ENCODE results near the gene DAD1. TPM values are rescaled to one million over a fixed set of nuclear protein-coding genes. Genes with fewer than 3 reads are reported as not detected.
A peak's percentile ranks its signal among the peaks of the same experiment; 100 is the strongest.

DAD1 gene
- total RNA-seq, 2 donors from 2014 or later: 109 to 236 TPM

DNA sequence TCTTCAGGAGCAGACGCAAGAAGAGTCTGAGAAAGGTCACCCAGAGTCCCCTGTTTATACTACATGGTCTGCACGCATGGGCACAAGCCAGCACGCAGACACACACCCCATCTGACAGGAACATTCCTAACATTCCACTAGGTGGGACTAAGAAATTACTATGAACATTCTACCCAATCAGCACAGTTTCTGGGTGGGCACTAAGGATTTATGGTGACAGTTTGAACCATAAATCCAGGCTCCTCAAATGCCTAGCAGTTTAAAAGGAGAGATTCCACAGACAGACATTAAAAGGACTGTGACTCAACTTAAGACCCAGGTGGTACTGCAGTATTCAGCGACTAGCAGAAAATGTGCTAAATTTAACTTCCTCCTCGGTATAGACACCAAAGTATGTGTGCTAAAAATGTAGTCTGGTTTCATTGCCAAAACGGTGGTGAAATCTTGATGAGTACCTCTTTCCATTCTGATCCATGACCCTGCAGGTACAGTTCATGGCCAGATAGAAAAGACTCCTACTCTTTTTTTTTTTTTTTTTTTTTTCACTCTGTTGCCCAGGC is 25.3 kb upstream of the DAD1 start:
- Histone ChIP-seq H3K36me3 (peaks cover 23% of the 10 kb centered on the region), H3K4me1 (ENCODE audit: control insufficient read depth in 1 of 2, low read depth in 2 of 2) (peaks cover 18 to 21% of the 10 kb centered on the region in 2 donors), H3K9me3 (no peaks in the 10 kb centered on the region), H3K4me3 (no peak overlapping the region), H3K27ac (peak overlapping the region; percentile 62 to 87), H3K27me3 (replicated peaks; ENCODE audit: insufficient read depth) (no peaks in the 10 kb centered on the region)
- ATAC-seq (ENCODE audit: insufficient number of reproducible peaks, low FRiP score, low read depth) (peak; percentile 93), DNase-seq (ENCODE audit: low spot score) (no peak)
- TF ChIP-seq, protein P1, sequence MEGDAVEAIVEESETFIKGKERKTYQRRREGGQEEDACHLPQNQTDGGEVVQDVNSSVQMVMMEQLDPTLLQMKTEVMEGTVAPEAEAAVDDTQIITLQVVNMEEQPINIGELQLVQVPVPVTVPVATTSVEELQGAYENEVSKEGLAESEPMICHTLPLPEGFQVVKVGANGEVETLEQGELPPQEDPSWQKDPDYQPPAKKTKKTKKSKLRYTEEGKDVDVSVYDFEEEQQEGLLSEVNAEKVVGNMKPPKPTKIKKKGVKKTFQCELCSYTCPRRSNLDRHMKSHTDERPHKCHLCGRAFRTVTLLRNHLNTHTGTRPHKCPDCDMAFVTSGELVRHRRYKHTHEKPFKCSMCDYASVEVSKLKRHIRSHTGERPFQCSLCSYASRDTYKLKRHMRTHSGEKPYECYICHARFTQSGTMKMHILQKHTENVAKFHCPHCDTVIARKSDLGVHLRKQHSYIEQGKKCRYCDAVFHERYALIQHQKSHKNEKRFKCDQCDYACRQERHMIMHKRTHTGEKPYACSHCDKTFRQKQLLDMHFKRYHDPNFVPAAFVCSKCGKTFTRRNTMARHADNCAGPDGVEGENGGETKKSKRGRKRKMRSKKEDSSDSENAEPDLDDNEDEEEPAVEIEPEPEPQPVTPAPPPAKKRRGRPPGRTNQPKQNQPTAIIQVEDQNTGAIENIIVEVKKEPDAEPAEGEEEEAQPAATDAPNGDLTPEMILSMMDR (IDR thresholded peaks at IDR 0.05): no peak

DNA sequence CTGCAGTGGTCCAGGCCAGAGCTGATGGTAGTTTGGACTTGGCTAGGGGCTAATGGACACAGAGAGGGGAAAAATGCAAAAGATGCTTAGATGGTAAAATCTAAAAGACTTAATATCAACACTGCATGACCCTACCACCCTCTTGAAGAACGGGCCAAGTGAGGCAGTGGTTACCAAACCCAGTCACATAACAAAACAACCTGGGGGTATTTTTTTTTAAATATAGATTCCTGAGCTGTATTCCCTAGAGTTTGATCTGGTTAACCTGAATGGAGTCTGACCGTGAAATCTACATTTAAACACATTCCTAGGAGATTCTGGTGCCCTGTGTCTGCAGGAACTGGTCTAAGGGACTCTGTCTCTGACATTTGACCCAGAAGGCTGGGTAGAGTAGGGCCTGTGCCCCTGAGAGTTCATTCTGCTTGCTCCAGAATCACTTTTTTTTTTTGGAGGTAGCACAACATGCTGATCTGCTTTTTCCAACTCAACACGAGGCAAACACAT is 24.8 kb upstream of the DAD1 start:
- H3K27ac ChIP-seq: peak overlapping the region; percentile 62 to 87

DNA sequence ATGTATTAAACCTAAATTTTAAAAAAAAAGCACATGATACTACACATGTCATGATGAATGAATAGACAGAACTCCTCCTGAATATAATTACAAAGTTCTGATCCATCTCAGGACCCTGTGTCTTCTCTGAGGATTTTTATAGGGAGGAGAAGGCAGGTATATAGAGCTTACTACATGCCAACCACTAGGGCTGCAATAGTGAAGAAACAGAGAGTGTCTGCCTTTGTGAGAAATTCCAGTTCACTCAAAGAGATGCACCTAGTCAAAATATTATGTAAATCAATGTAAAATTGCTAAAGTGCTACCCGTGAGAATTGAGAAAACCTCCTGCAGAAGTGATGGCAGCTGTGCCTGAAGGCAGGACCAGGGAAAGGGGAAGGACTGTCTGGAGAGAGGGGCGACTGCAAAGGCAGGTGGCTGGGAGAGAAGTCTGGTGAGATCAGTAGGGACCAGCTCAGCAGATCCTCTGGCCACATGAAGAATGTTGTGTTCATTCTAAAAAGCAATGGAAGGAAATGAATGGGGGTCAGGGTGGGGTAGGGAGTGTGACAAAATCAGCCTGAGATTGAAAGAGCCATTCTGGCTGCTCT is 24.2 kb upstream of the DAD1 start:
- peaks cover 29% of the 10 kb centered on the region for H3K36me3 ChIP-seq
- TF ChIP-seq, protein P1 (IDR thresholded peaks at IDR 0.05): no peak
- ATAC-seq (ENCODE audit: insufficient number of reproducible peaks, low FRiP score, low read depth): peak; percentile 4
- H3K9me3 ChIP-seq: no peaks in the 10 kb centered on the region
- H3K27me3 ChIP-seq (replicated peaks; ENCODE audit: insufficient read depth): no peaks in the 10 kb centered on the region
- H3K4me1 ChIP-seq (ENCODE audit: control insufficient read depth in 1 of 2, low read depth in 2 of 2): peaks cover 18 to 21% of the 10 kb centered on the region in 2 donors
- peak overlapping the region; percentile 62 to 87 for H3K27ac ChIP-seq
- DNase-seq (ENCODE audit: low spot score): no peak
- H3K4me3 ChIP-seq: no peak overlapping the region

More for the DNA sequence above, 24.8 kb upstream of the DAD1 start:
- Histone ChIP-seq H3K9me3 (no peaks in the 10 kb centered on the region), H3K27me3 (replicated peaks; ENCODE audit: insufficient read depth) (no peaks in the 10 kb centered on the region), H3K36me3 (peaks cover 25% of the 10 kb centered on the region), H3K4me1 (ENCODE audit: control insufficient read depth in 1 of 2, low read depth in 2 of 2) (peaks cover 18 to 21% of the 10 kb centered on the region in 2 donors), H3K4me3 (no peak overlapping the region)
- DNase-seq (ENCODE audit: low spot score) (no peak), ATAC-seq (ENCODE audit: insufficient number of reproducible peaks, low FRiP score, low read depth) (no peak)
- TF ChIP-seq, protein P1 (IDR thresholded peaks at IDR 0.05): no peak

DNA sequence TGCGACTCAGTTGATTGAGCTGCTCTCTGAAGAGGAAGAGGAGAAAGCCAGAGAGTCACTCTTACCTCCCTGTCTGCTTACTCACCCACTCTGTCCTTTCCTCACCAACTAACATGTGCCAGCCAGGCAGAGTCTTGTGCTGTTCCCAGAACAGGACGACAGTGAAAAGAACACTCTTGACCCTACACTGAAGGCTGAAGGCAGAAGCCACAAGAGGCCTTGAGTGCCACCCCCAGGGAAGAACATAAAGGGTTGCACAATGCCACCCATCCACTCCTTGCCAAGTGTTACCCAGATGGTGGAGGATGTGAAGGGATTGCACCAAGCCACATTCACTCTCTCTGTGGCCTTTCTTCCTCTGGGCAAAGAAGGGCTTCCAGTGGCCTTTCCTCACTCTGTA is 21.9 kb upstream of the DAD1 start:
- ATAC-seq (ENCODE audit: insufficient number of reproducible peaks, low FRiP score, low read depth): no peak
- Histone ChIP-seq H3K4me1 (ENCODE audit: control insufficient read depth in 1 of 2, low read depth in 2 of 2) (peaks cover 18 to 21% of the 10 kb centered on the region in 2 donors), H3K27ac (no peak overlapping the region), H3K4me3 (no peak overlapping the region), H3K27me3 (replicated peaks; ENCODE audit: insufficient read depth) (no peaks in the 10 kb centered on the region), H3K9me3 (no peaks in the 10 kb centered on the region), H3K36me3 (peaks cover 50% of the 10 kb centered on the region)
- DNase-seq (ENCODE audit: low spot score): no peak
- TF ChIP-seq, protein P1 (IDR thresholded peaks at IDR 0.05): no peak

DNA sequence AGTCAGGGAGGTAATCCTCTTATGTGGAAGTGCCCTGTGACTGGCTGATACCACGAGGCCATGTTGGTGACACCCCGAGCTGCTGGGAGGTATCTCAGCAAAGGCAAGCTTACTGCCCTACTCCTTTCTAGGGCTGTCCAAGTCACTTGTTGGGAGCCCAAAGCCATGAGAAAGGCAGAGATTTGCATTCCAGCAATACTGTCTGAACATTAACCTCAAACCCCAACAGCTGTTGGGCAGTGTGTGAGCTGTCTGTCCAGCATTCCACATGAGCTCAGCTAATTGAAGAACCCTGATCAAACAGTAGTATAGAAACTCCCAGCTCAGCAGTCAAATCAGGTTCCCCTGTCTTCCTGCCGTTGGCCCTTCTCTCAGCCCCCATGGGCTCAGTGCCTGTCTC is 18.3 kb upstream of the DAD1 start:
- Histone ChIP-seq H3K4me1 (ENCODE audit: control insufficient read depth in 1 of 2, low read depth in 2 of 2) (no peaks in the 10 kb centered on the region), H3K4me3 (no peak overlapping the region), H3K27me3 (replicated peaks; ENCODE audit: insufficient read depth) (no peaks in the 10 kb centered on the region), H3K27ac (no peak overlapping the region), H3K9me3 (no peaks in the 10 kb centered on the region), H3K36me3 (peaks cover 86% of the 10 kb centered on the region)
- TF ChIP-seq, protein P1 (IDR thresholded peaks at IDR 0.05): no peak
- ATAC-seq (ENCODE audit: insufficient number of reproducible peaks, low FRiP score, low read depth) (no peak), DNase-seq (ENCODE audit: low spot score) (no peak)

Data from thoracic aorta (tissue), 2 donors.